Panc1 (cell line): ENCODE data around the gene KRT86. TPM values are rescaled to one million over a fixed set of nuclear protein-coding genes. Genes with fewer than 3 reads are reported as not detected.

Source experiments
- ATAC-seq: fragments of 200-7000 bp; cut with Tn5 transposase; 2 replicates; pipeline ENCODE4 v1.9.1; 2020; ENCODE audit warnings: mild to moderate bottlenecking, moderate library complexity
- BruUV-seq: library from RNA; stranded (reverse); fragments of 400-500 nt; replicated peaks from 2 replicates; lab custom pipeline; 2021; lab: Mats Ljungman, UMichigan
- CTCF ChIA-PET: fragments of 300-600 bp; sonication (Branson Sonifier 250); formaldehyde crosslinking; loops from one replicate; lab custom pipeline; 2022; ENCODE audit warnings: antibody characterized with exemption; lab: Charles Lee
- POLR2A ChIA-PET: fragments of 300-600 bp; sonication (Branson Sonifier 250); formaldehyde crosslinking; loops from one replicate; lab custom pipeline; 2022; ENCODE audit warnings: antibody characterized with exemption; lab: Charles Lee
- DNase-seq: peaks from one replicate; pipeline ENCODE4 v3.0.0-alpha.2; 2010; ENCODE audit warnings: low read depth, low spot score
- H3K27ac ChIP-seq: 2 replicates; pipeline ENCODE4 v1.5.1; 2011; ENCODE audit warnings: mild to moderate bottlenecking, low read length, inconsistent platforms
- H3K27me3 ChIP-seq: fragments of 200-500 bp; sonication (Bioruptor generic); 2 replicates; pipeline ENCODE4 v1.6.0; 2014; ENCODE audit warnings: low read length, inconsistent platforms; ENCODE audit not compliant: control insufficient read depth, insufficient read depth
- H3K36me3 ChIP-seq: fragments of 200-500 bp; sonication (Bioruptor generic); 2 replicates; pipeline ENCODE4 v1.5.1; 2014; ENCODE audit warnings: inconsistent platforms, mild to moderate bottlenecking, low read length, moderate library complexity; ENCODE audit not compliant: control insufficient read depth, insufficient read depth
- H3K4me1 ChIP-seq: 2 replicates; pipeline ENCODE4 v1.5.1; 2011; ENCODE audit warnings: inconsistent platforms, mild to moderate bottlenecking, low read length, moderate library complexity; ENCODE audit not compliant: control insufficient read depth, insufficient read depth
- H3K4me3 ChIP-seq, 2 experiments: 2 replicates each; pipeline ENCODE4 v1.5.1; 2011 to 2012; ENCODE audit warnings: low read depth in 2 of 2, low read length in 2 of 2, mild to moderate bottlenecking in 2 of 2, inconsistent platforms in 1 of 2, moderate library complexity in 1 of 2
- H3K9me3 ChIP-seq: fragments of 200-500 bp; sonication (Bioruptor generic); 2 replicates; pipeline ENCODE4 v1.5.1; 2014; ENCODE audit warnings: low read depth, mild to moderate bottlenecking, inconsistent platforms, low read length, moderate library complexity; ENCODE audit not compliant: control insufficient read depth, insufficient read depth
- CTCF ChIP-seq: fragments of 450-650 bp; IDR thresholded peaks from 2 replicates; pipeline ENCODE4 v1.5.1; 2017; ENCODE audit warnings: mild to moderate bottlenecking
- POLR2AphosphoS5 ChIP-seq: IDR thresholded peaks from 2 replicates; pipeline ENCODE4 v1.6.1; 2012; ENCODE audit warnings: mild to moderate bottlenecking, low read depth, low read length, moderate library complexity
- REST ChIP-seq, 2 experiments: IDR thresholded peaks; 2 replicates each; pipeline ENCODE4 v1.6.1; 2011 to 2012; ENCODE audit warnings: low read depth in 2 of 2, control low read depth in 1 of 2, low read length in 1 of 2, mild to moderate bottlenecking in 1 of 2, moderate library complexity in 1 of 2; ENCODE audit not compliant: insufficient read depth in 1 of 2
- SIN3A ChIP-seq: IDR thresholded peaks from 2 replicates; pipeline ENCODE4 v1.6.1; 2012; ENCODE audit warnings: low read depth, mild to moderate bottlenecking, low read length, moderate library complexity, borderline replicate concordance; ENCODE audit not compliant: insufficient read depth
- TCF7L2 ChIP-seq: IDR thresholded peaks from 2 replicates; pipeline ENCODE4 v1.6.1; 2011; ENCODE audit warnings: mild to moderate bottlenecking, low read depth, low read length, inconsistent platforms
- in situ Hi-C: cut with HindIII; loops from 2 replicates; pipeline ENCODE4 v1.10.0; 2016; ENCODE audit warnings: low sequenced_read_pairs, low pct_unique_long_range_greater_than_20kb
- intact Hi-C: fragments of 100-400 bp; cut with micrococcal nuclease; formaldehyde crosslinking; loops from one replicate; pipeline ENCODE4 v1.10.0; 2022; ENCODE audit not compliant: unreplicated experiment
- total RNA-seq: library from RNA; stranded (reverse); gene quantifications from one replicate; pipeline ENCODE4 v1.2.1, GENCODE V29; 2021; ENCODE audit not compliant: unreplicated experiment

Gene KRT86
- total RNA-seq, 1 experiment from 2014 or later: 1.1 TPM

GRCh38 chr12:52331039-52331438, 56.6 kb downstream of the KRT86 start:
- Histone ChIP-seq H3K4me3 (no peak overlapping the region), H3K4me1 (peaks cover 7% of the 10 kb centered on the region), H3K36me3 (no peaks in the 10 kb centered on the region), H3K9me3 (no peaks in the 10 kb centered on the region), H3K27ac (no peak overlapping the region), H3K27me3 (no peaks in the 10 kb centered on the region)
- ChIA-PET CTCF (no interaction called here), POLR2A (no interaction called here)
- intact Hi-C loops (no loop called here), in situ Hi-C loops (no loop called here)
- no peak for DNase-seq
- TF ChIP-seq SIN3A: no peak
- TF ChIP-seq POLR2AphosphoS5: no peak
- TF ChIP-seq TCF7L2: no peak
- TF ChIP-seq CTCF: no peak
- no peak for TF ChIP-seq REST (IDR thresholded peaks at IDR 0.05; ENCODE audit: insufficient read depth in 1 of 2, low read depth in 2 of 2, low read length in 1 of 2)
- no peak for ATAC-seq
- BruUV-seq: no TSS peak

- Histone ChIP-seq H3K36me3 (no peaks in the 10 kb centered on the region), H3K4me3 (no peak overlapping the region), H3K9me3 (no peaks in the 10 kb centered on the region), H3K27me3 (no peaks in the 10 kb centered on the region), H3K27ac (no peak overlapping the region), H3K4me1 (peaks cover 6% of the 10 kb centered on the region)
- no peak for DNase-seq
- no peak for ATAC-seq
- ChIA-PET CTCF (no interaction called here), POLR2A (no interaction called here)
- TF ChIP-seq SIN3A: no peak
- TF ChIP-seq CTCF: no peak
- TF ChIP-seq POLR2AphosphoS5: no peak
- no peak for TF ChIP-seq REST (IDR thresholded peaks at IDR 0.05; ENCODE audit: insufficient read depth in 1 of 2, low read depth in 2 of 2, low read length in 1 of 2)
- no peak for TF ChIP-seq TCF7L2
- BruUV-seq: no TSS peak
- in situ Hi-C loops: no loop called here
- intact Hi-C loops: no loop called here
These were observed 57.4 kb downstream of the KRT86 start for GRCh38 chr12:52331833-52332232.
